Right ventricle myocardium superior (tissue), 1 donor: ENCODE data around the gene TMEM250. TPM values are rescaled to one million over a fixed set of nuclear protein-coding genes. Genes with fewer than 3 reads are reported as not detected.

Experiments used
- ATAC-seq: fragments of 200-7000 bp; cut with Tn5 transposase; one replicate; pipeline ENCODE4 v1.9.1; 2020; ENCODE audit warnings: mild to moderate bottlenecking; ENCODE audit not compliant: poor library complexity
- DNase-seq: peaks from one replicate; pipeline ENCODE4 v3.0.0-alpha.2; 2020
- intact Hi-C: fragments of 100-400 bp; cut with DNase I; formaldehyde crosslinking; loops from one replicate; pipeline ENCODE4 v1.11.2; 2022
- total RNA-seq: library from RNA; stranded (reverse); fragmentation: NEBNext Ultra II Directional; extraction: Animal tissue kit (Norgen Biotek cat#: 25700); gene quantifications from one replicate; pipeline ENCODE4 v1.2.1, GENCODE V29; 2021
- donor health status: DM: no; HTN: yes; CAD: no; lungs with severe emphysema.

Gene TMEM250
- total RNA-seq, 1 donor from 2014 or later = 16.4 TPM

GRCh38 chr9:136135326-136136126 lies 16.9 kb upstream of the TMEM250 start:
- ATAC-seq = peak; percentile 22
- no peak for DNase-seq
- intact Hi-C loops = no loop called here

GRCh38 chr9:136133959-136134484 lies 15.3 kb upstream of the TMEM250 start:
- ATAC-seq = no peak
- DNase-seq = no peak
- intact Hi-C loops = no loop called here

GRCh38 chr9:136133191-136133958 lies 14.7 kb upstream of the TMEM250 start:
- intact Hi-C loops = no loop called here
- no peak for DNase-seq
- ATAC-seq = peak; percentile 65

- intact Hi-C loops = no loop called here
- DNase-seq (no peak), ATAC-seq (peak; percentile 48)
Observed at GRCh38 chr9:136132512-136133050, 13.9 kb upstream of the TMEM250 start.

GRCh38 chr9:136131629-136132511 lies 13.2 kb upstream of the TMEM250 start:
- DNase-seq = no peak
- ATAC-seq = no peak

GRCh38 chr9:136129176-136129575 lies 10.5 kb upstream of the TMEM250 start:
- ATAC-seq = no peak
- DNase-seq = no peak
- intact Hi-C loops = loop anchor here (10.0 kb wide), 1 partner anchor 334 kb away; no protein-coding TSS in a partner anchor

More at GRCh38 chr9:136131629-136132511, 13.2 kb upstream of the TMEM250 start:
- intact Hi-C loops = no loop called here

GRCh38 chr9:136128436-136128835 lies 9.8 kb upstream of the TMEM250 start:
- ATAC-seq = no peak
- intact Hi-C loops = loop anchor here (10.0 kb wide), 1 partner anchor 334 kb away; no protein-coding TSS in a partner anchor
- no peak for DNase-seq

- intact Hi-C loops = loop anchor here (10.0 kb wide), 1 partner anchor 333 kb away; no protein-coding TSS in a partner anchor
- DNase-seq (no peak), ATAC-seq (no peak)
Observed at GRCh38 chr9:136127313-136127712, 8.6 kb upstream of the TMEM250 start.

- intact Hi-C loops = loop anchor here (5.0 to 10.0 kb wide), 3 partner anchors 38 to 330 kb away; no protein-coding TSS in a partner anchor
- DNase-seq (no peak), ATAC-seq (no peak)
Observed at GRCh38 chr9:136124976-136125692, 6.5 kb upstream of the TMEM250 start.

GRCh38 chr9:136122425-136123383 lies 4.0 kb upstream of the TMEM250 start:
- intact Hi-C loops = loop anchor here (2.0 to 10.0 kb wide), 4 partner anchors 35 to 328 kb away; no protein-coding TSS in a partner anchor
- DNase-seq (peak; percentile 91), ATAC-seq (peak; percentile 46)

GRCh38 chr9:136121801-136122200 lies 3.1 kb upstream of the TMEM250 start:
- no peak for ATAC-seq
- intact Hi-C loops = loop anchor here (2.0 to 10.0 kb wide), 4 partner anchors 34 to 327 kb away; no protein-coding TSS in a partner anchor

GRCh38 chr9:136120438-136120844 lies 1.8 kb upstream of the TMEM250 start:
- no peak for DNase-seq
- intact Hi-C loops = loop anchor here (5.0 to 10.0 kb wide), 3 partner anchors 33 to 326 kb away; no protein-coding TSS in a partner anchor
- ATAC-seq = no peak

More at GRCh38 chr9:136121801-136122200, 3.1 kb upstream of the TMEM250 start:
- DNase-seq = no peak

- ATAC-seq = no peak
- intact Hi-C loops = loop anchor here (5.0 to 10.0 kb wide), 3 partner anchors 33 to 325 kb away; no protein-coding TSS in a partner anchor
- no peak for DNase-seq
Observed at GRCh38 chr9:136119883-136120393, 1.3 kb upstream of the TMEM250 start.

- peak; percentile 70 for DNase-seq
- peak; percentile 31 for ATAC-seq
- intact Hi-C loops = no loop called here
Observed at GRCh38 chr9:136119061-136119882, 597 bp upstream of the TMEM250 start.

- DNase-seq (no peak), ATAC-seq (peak; percentile 17)
- intact Hi-C loops = no loop called here
Observed at GRCh38 chr9:136117916-136118319, 757 bp downstream of the TMEM250 start.
